HG03039 (cell line): ENCODE data around the gene PARP11.

ENCODE experiments used
- ATAC-seq: cut with Tn5 transposase; IDR thresholded peaks from one replicate; pipeline ENCODE4 v1.9.1; 2021; ENCODE audit warnings: mild to moderate bottlenecking, moderate library complexity; ENCODE audit not compliant: unreplicated experiment

PARP11 gene

GRCh38 chr12:3828888-3829287, 44.3 kb downstream of the PARP11 start:
- ATAC-seq: no peak

- no peak for ATAC-seq
Observed at GRCh38 chr12:3827301-3828000, 45.7 kb downstream of the PARP11 start.

- no peak for ATAC-seq
Observed at GRCh38 chr12:3821441-3821840, 51.8 kb downstream of the PARP11 start.

- no peak for ATAC-seq
Observed at GRCh38 chr12:3820122-3820521, 53.1 kb downstream of the PARP11 start.

GRCh38 chr12:3816266-3816665, 56.9 kb downstream of the PARP11 start:
- ATAC-seq: no peak

- no peak for ATAC-seq
Observed at GRCh38 chr12:3815094-3815766, 58.0 kb downstream of the PARP11 start.

GRCh38 chr12:3810540-3810939, 62.7 kb downstream of the PARP11 start:
- ATAC-seq: no peak

GRCh38 chr12:3810016-3810370, 63.2 kb downstream of the PARP11 start:
- ATAC-seq: no peak

GRCh38 chr12:3809357-3810015, 63.7 kb downstream of the PARP11 start:
- no peak for ATAC-seq

GRCh38 chr12:3805077-3805476, 68.1 kb downstream of the PARP11 start:
- no peak for ATAC-seq

GRCh38 chr12:3803865-3804472, 69.2 kb downstream of the PARP11 start:
- no peak for ATAC-seq

GRCh38 chr12:3802721-3803120, 70.5 kb downstream of the PARP11 start:
- ATAC-seq: no peak

GRCh38 chr12:3797531-3798048, 75.6 kb downstream of the PARP11 start:
- ATAC-seq: no peak

GRCh38 chr12:3795492-3796133, 77.6 kb downstream of the PARP11 start:
- no peak for ATAC-seq

GRCh38 chr12:3795066-3795465, 78.1 kb downstream of the PARP11 start:
- no peak for ATAC-seq

- no peak for ATAC-seq
Observed at GRCh38 chr12:3792623-3793288, 80.4 kb downstream of the PARP11 start.

- ATAC-seq: no peak
Observed at GRCh38 chr12:3791256-3791874, 81.8 kb downstream of the PARP11 start.

- ATAC-seq: no peak
Observed at GRCh38 chr12:3790642-3791041, 82.6 kb downstream of the PARP11 start.

- ATAC-seq: no peak
Observed at GRCh38 chr12:3789838-3790237, 83.4 kb downstream of the PARP11 start.

- ATAC-seq: no peak
Observed at GRCh38 chr12:3777206-3777809, 95.9 kb downstream of the PARP11 start.
